ENCODE data around the gene FGFR2. TPM values are rescaled to one million over a fixed set of nuclear protein-coding genes. Genes with fewer than 3 reads are reported as not detected.

The FGFR2 gene
- total RNA-seq, 2 donors from 2014 or later = not detected

DNA sequence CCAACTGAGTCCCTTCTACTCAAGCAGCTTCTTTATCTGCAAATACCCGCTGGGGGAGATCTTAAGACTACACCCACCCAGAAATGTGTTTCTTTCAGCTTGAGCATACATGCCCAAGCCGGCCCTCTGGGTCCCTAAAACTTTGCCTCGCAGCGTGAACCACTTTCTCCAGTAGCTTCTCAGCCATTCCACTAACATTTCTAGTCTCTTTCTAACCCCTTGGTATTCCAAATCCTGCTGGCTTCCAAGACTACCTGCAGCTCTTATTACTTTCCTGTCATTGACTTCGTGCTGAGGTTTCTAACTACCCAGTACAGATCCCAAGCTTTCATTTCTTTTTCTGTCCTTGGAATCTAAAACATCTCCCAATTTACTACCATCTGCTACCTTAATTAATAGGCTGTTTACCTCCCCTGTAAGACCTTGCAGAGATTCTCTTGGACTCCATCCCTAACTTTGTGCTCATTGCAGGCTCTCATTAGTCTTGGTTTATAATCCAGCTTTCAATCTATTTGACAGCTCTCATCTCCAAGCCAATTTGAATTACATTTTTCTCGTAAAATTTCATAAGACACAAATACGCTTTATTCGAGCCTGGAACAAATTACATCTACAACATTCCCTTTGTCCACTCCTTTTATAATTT is 153.6 kb downstream of the FGFR2 start:
- ATAC-seq (replicated peaks) = no peak
- H3K4me3 Mint-ChIP-seq = no peak overlapping the region
- no peak overlapping the region for H3K27ac Mint-ChIP-seq
- no peaks in the 10 kb centered on the region for H3K9me3 Mint-ChIP-seq
- no peaks in the 10 kb centered on the region for H3K4me1 Mint-ChIP-seq
- H3K27me3 Mint-ChIP-seq = no peaks in the 10 kb centered on the region
- no peaks in the 10 kb centered on the region for H3K36me3 Mint-ChIP-seq (ENCODE audit: low read depth)

DNA sequence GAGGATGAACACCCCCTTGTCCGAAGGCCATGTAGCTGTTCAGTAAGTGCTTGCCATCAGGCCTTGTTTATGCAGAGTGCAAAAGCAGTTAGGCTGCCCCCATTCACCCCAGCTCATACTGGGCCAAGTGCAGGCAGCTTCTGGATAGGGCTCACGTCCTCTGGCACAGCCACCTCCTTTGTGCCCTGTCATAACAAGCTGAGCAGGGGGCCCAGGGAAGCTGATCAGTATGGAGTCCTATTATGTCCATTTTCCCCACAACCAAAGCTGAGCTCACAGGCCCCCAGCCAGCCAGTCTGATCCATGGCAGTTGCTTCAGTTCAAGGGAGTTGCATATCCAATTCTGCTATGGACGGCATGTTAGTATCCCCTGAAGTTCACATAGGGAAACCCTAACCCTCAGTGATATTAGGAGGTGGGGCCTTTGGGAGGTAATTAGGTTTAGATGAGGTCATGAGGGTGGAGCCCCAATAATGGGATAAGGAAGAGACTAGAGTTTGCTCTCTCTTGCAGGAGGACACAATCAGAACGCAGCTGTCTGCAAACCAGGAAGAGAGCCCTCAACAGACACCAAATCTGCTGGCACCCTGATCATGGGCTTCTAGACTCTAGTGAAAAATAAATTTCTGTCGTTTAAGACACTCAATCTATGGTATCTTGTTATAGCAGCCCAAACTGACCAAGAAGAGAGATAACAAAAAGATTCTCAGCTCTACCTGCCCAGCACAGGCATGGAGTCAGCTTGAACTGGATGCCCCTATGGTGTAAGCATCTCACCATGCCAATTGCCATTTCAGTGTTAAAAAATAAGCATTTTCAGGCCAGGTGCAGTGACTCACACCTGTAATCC is 155.9 kb downstream of the FGFR2 start:
- no peak for ATAC-seq (replicated peaks)
- H3K9me3 Mint-ChIP-seq = no peaks in the 10 kb centered on the region
- H3K27ac Mint-ChIP-seq = no peak overlapping the region
- no peaks in the 10 kb centered on the region for H3K4me1 Mint-ChIP-seq
- H3K4me3 Mint-ChIP-seq = no peak overlapping the region
- no peaks in the 10 kb centered on the region for H3K36me3 Mint-ChIP-seq (ENCODE audit: low read depth)
- H3K27me3 Mint-ChIP-seq = no peaks in the 10 kb centered on the region

- ATAC-seq (replicated peaks) = no peak
- Mint-ChIP-seq H3K4me1 (no peaks in the 10 kb centered on the region), H3K27ac (no peak overlapping the region), H3K27me3 (no peaks in the 10 kb centered on the region), H3K9me3 (no peaks in the 10 kb centered on the region), H3K36me3 (ENCODE audit: low read depth) (no peaks in the 10 kb centered on the region), H3K4me3 (no peak overlapping the region)
These were observed 157.8 kb downstream of the FGFR2 start for GRCh38 chr10:121440461-121440860.

DNA sequence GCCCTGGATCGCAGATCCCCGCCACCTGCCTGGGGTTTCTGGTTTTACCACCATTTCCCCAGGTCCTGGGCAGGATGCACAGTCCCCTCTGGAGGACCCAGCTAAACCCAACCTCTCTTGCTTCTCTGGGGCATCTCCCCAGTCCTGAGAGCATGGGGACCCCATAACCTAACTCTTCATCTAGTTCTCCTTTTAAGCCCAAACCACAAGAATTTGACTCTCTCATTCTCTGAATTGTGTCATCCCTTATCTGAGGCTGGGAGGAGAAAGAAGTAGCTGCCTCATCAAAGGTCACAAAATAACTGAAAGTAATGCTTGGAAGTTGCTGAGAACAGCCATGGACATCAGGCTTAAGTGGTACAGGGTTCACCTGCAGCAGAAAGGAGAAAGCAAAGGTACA is 159.9 kb downstream of the FGFR2 start:
- ATAC-seq (replicated peaks) = no peak
- H3K36me3 Mint-ChIP-seq (ENCODE audit: low read depth) = no peaks in the 10 kb centered on the region
- H3K27me3 Mint-ChIP-seq = no peaks in the 10 kb centered on the region
- no peaks in the 10 kb centered on the region for H3K4me1 Mint-ChIP-seq
- no peak overlapping the region for H3K4me3 Mint-ChIP-seq
- no peak overlapping the region for H3K27ac Mint-ChIP-seq
- no peaks in the 10 kb centered on the region for H3K9me3 Mint-ChIP-seq

GRCh38 chr10:121437596-121437995 is 160.6 kb downstream of the FGFR2 start:
- H3K27ac Mint-ChIP-seq = no peak overlapping the region
- H3K9me3 Mint-ChIP-seq = no peaks in the 10 kb centered on the region

DNA sequence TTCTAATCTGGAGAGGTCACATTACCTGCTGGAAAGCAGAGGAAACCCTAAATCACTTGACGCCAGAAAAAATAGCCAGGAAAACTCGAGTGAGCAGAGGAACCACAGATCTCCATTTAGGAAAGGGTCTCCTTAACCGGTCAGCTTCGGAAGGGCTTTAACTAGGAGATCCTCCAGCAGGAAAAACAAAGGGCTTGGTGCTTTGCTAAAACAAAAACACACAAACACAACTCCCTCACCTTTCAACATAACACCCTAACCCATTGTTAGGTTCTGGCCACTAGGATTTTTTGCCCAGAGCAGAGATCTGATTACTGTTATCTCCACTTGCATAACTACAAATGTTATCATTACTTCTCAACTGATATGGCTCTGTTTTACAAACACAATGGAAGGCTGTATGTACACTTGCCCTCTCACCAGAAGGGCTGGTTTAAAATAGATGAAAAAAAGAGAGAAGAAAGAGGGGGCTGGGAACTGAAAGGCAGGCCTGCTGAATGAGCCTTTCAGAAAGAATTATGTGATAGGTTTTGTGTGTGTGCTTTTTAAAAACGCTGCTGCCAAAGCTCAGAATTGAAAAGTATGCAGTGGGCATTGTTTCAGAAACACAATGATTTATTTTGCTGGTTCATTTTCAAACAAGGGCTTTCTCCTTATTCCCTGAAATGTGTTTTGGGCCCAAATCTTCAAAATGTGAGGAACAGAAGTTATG is 161.5 kb downstream of the FGFR2 start:
- H3K36me3 Mint-ChIP-seq (ENCODE audit: low read depth) = no peaks in the 10 kb centered on the region
- no peaks in the 10 kb centered on the region for H3K4me1 Mint-ChIP-seq
- H3K4me3 Mint-ChIP-seq = no peak overlapping the region
- no peaks in the 10 kb centered on the region for H3K27me3 Mint-ChIP-seq
- no peak overlapping the region for H3K27ac Mint-ChIP-seq
- no peak for ATAC-seq (replicated peaks)
- H3K9me3 Mint-ChIP-seq = no peaks in the 10 kb centered on the region

More at GRCh38 chr10:121437596-121437995, 160.6 kb downstream of the FGFR2 start:
- Mint-ChIP-seq H3K36me3 (ENCODE audit: low read depth) (no peaks in the 10 kb centered on the region), H3K4me1 (no peaks in the 10 kb centered on the region), H3K4me3 (no peak overlapping the region), H3K27me3 (no peaks in the 10 kb centered on the region)
- ATAC-seq (replicated peaks) = no peak

DNA sequence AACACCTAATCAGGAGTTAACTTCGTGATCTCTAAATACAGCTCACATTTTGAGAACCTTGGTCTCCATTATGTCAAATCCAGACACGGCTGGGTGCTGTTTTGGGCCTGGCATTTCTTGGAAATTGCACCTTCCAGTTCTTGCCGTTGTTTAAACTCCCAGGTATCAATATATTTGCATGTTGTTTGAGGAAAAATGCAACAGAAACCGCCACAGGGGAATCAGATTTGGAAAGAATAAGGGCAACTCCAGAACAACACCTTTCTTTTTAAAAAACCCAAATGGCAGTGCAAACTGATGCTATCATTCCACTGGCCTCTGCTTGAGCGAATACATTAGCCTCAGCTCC is 162.0 kb downstream of the FGFR2 start:
- H3K36me3 Mint-ChIP-seq (ENCODE audit: low read depth) = no peaks in the 10 kb centered on the region
- H3K4me3 Mint-ChIP-seq = no peak overlapping the region
- no peak for ATAC-seq (replicated peaks)
- H3K9me3 Mint-ChIP-seq = no peaks in the 10 kb centered on the region
- H3K4me1 Mint-ChIP-seq = no peaks in the 10 kb centered on the region
- no peaks in the 10 kb centered on the region for H3K27me3 Mint-ChIP-seq
- H3K27ac Mint-ChIP-seq = no peak overlapping the region

DNA sequence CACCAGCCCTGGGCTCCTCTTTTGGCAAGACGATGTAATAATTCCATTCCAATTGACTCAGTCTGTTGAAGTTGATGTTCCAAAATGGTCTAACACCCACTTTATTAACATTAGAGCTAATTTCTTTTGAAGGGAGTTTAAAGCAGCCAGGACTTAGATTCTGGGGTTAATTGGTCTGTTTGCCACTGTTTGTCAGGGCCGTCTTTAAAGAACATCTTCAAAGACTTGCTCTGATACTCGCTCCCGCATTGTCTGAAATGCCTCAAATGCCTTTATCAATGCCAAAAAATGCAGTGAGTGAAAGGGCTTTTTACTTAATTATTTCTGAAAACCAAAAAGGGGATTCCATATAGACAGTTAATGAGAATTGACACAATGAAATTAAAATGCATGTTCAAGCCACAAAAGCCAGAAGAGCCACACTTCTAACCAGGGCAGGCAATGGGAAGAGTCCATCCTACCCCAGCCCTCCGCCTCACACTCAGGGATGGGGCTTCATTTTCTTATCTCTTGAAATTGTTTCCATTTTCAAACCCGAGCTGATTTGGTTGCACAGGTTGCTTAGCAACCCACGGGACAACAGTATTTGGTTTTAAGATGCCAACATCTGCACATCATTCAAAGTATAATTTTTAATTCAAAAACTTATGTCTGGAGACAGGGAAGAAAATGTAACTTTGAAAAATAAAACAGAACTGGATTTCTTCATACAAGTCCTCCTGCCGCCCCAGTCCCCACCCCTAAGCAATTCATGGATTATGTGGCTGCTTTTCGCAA is 163.0 kb downstream of the FGFR2 start:
- ATAC-seq (replicated peaks) = no peak
- H3K4me1 Mint-ChIP-seq = no peaks in the 10 kb centered on the region
- no peak overlapping the region for H3K27ac Mint-ChIP-seq
- H3K36me3 Mint-ChIP-seq (ENCODE audit: low read depth) = no peaks in the 10 kb centered on the region
- no peak overlapping the region for H3K4me3 Mint-ChIP-seq
- H3K9me3 Mint-ChIP-seq = peaks cover 4% of the 10 kb centered on the region
- H3K27me3 Mint-ChIP-seq = peaks cover 6% of the 10 kb centered on the region

DNA sequence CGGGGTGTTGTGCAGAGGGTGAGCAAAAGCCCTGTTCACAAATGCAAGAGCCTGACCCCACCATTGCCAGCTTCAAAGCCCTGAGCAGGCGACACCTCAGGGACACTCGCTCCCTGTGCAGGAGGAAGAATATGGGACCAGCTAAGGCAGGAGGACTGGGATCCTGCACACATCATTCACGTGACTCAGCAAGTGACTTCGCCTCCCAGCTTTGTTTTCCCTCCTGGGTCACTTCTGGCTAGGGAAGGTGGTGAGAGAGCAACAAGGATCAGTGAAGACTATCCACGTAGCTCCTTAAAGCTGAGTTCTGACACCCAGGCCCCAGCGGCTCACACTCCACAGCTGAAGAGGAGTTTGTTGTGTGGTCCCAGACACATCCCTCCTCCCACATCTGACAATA is 164.3 kb downstream of the FGFR2 start:
- H3K36me3 Mint-ChIP-seq (ENCODE audit: low read depth) = no peaks in the 10 kb centered on the region
- ATAC-seq (replicated peaks) = no peak
- no peak overlapping the region for H3K27ac Mint-ChIP-seq
- no peak overlapping the region for H3K4me3 Mint-ChIP-seq
- peaks cover 4% of the 10 kb centered on the region for H3K9me3 Mint-ChIP-seq
- H3K27me3 Mint-ChIP-seq = peaks cover 6% of the 10 kb centered on the region
- H3K4me1 Mint-ChIP-seq = no peaks in the 10 kb centered on the region

DNA sequence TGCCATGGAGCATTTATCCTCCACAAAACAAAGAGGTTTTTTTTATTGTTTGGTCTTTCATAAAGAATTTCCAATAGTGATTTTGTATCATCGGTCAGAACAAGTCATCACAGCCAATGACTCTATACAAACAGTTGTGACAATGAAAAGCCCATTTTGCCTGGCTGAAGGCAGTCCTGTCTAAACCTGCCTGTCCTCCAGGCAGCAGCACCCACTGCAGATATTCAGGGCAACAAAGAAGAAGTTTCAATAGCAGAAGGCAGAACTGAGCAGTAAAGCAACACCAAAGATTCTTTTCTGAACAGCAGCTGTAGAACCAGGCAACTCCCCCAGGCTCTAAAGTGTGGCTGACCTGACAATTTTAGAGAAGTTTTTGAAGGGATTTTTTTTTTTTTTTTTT is 169.4 kb downstream of the FGFR2 start:
- no peak overlapping the region for H3K4me3 Mint-ChIP-seq
- no peak overlapping the region for H3K27ac Mint-ChIP-seq
- peaks cover 6% of the 10 kb centered on the region for H3K27me3 Mint-ChIP-seq
- H3K9me3 Mint-ChIP-seq = peaks cover 4% of the 10 kb centered on the region
- no peaks in the 10 kb centered on the region for H3K36me3 Mint-ChIP-seq (ENCODE audit: low read depth)
- H3K4me1 Mint-ChIP-seq = no peaks in the 10 kb centered on the region
- ATAC-seq (replicated peaks) = no peak
